Heart left ventricle (tissue), 16 donors: Measurements from ENCODE around the gene NISCH. TPM values are rescaled to one million over a fixed set of nuclear protein-coding genes. Genes with fewer than 3 reads are reported as not detected.

Experiments used
- ATAC-seq, 4 donors: fragments of 200-7000 bp; cut with Tn5 transposase; one replicate each; pipeline ENCODE4 v1.9.1; 2020 to 2022; ENCODE audit warnings: moderate library complexity in 4 of 4, mild to moderate bottlenecking in 3 of 4, moderate number of reproducible peaks in 1 of 4
- DNase-seq, 5 donors: peaks; one replicate each; pipeline ENCODE4 v3.0.0-alpha.2; 2020
- H3K27ac ChIP-seq, 12 donors: fragments of 200-600 bp; sonication (generic) in 4 of 12; one replicate each; pipeline versions ENCODE4 v1.5.0 to v1.8.0; 2016 to 2022; ENCODE audit warnings: mild to moderate bottlenecking in 2 of 12
- H3K27me3 ChIP-seq, 9 donors: fragments of 200-600 bp; sonication (generic) in 2 of 9; one replicate each; pipeline versions ENCODE4 v1.5.1 to v1.8.0; 2016 to 2022; ENCODE audit warnings: mild to moderate bottlenecking in 3 of 9
- H3K36me3 ChIP-seq, 9 donors: fragments of 200-600 bp; sonication (generic) in 2 of 9; one replicate each; pipeline versions ENCODE4 v1.5.0 to v1.8.0; 2018 to 2022; ENCODE audit warnings: mild to moderate bottlenecking in 2 of 9
- H3K4me1 ChIP-seq, 12 donors: fragments of 200-600 bp; sonication (generic) in 4 of 12; one replicate each; pipeline versions ENCODE4 v1.5.0 to v1.8.0; 2016 to 2022; ENCODE audit warnings: mild to moderate bottlenecking in 3 of 12
- H3K4me3 ChIP-seq, 12 donors: fragments of 200-600 bp; sonication (generic) in 4 of 12; one replicate each; pipeline versions ENCODE4 v1.5.0 to v1.8.0; 2017 to 2022; ENCODE audit warnings: mild to moderate bottlenecking in 9 of 12, moderate library complexity in 4 of 12
- H3K9me3 ChIP-seq, 12 donors: fragments of 200-600 bp; sonication (generic) in 4 of 12; one replicate each; pipeline versions ENCODE4 v1.5.0 to v1.8.0; 2016 to 2022; ENCODE audit warnings: mild to moderate bottlenecking in 1 of 12
- POLR2A ChIP-seq, 2 donors: fragments of 450-650 bp; IDR thresholded peaks; one replicate each; pipeline ENCODE4 v1.6.1; 2017; ENCODE audit warnings: antibody characterized with exemption in 2 of 2, mild to moderate bottlenecking in 2 of 2, moderate library complexity in 2 of 2
- WGBS, 4 donors: extraction: QIAGEN DNeasy Blood & Tissue Kit in 2 of 4; methylation state at CpG; one replicate each; pipeline versions ENCODE4 v1.1.5 to v1.1.7; 2013 to 2018; 5-methylcytosine and 5-hydroxymethylcytosine counted together
- intact Hi-C, 10 donors: fragments of 100-400 bp; cut with DNase I; formaldehyde crosslinking; loops; one replicate each; pipeline versions ENCODE4 v1.11.1 to v1.14.2; 2022
- polyA plus RNA-seq, 2 donors: library from polyadenylated mRNA; stranded (reverse); fragments of 200-250 nt; gene quantifications; one replicate each; pipeline ENCODE4 v1.2.3, GENCODE V29; 2013
- total RNA-seq, 9 donors: library from RNA; depleted of rRNA in 2 of 9; stranded (reverse); fragments of >200 nt in 2 of 9; fragmentation: NEBNext Ultra II Directional in 3 of 9; extraction: Animal tissue kit (Norgen Biotek cat#: 25700) in 3 of 9; gene quantifications; one replicate each; pipeline versions ENCODE4 v1.1.0 to v1.2.4, GENCODE V29; 2016 to 2023
- TF ChIP-seq, protein P1 (sequence below), 12 donors: fragments of 200-600 bp; sonication (generic) in 4 of 12; IDR thresholded peaks; one replicate each; pipeline versions ENCODE4 v1.5.0 to v1.8.0; 2018 to 2022; ENCODE audit warnings: antibody characterized with exemption in 12 of 12, mild to moderate bottlenecking in 5 of 12
- donor health status: ischemic (EF 13 %, LVEDD 7.1; RV severe dilation, severe dysfunction).
- donor health status: healthy with polysubstance abuse.
- donor health status: DM: no; HTN: yes; CAD: no.
- donor health status: DM: no; HTN: no; CAD: no.
- donor health status: ischemic (EF 25% LVEDD 6.9; RV normal size, moderate dysfunction).
- donor health status: ischemic (EF 25% LVEDD 5.7; RV mildly dilated, moderate dysfunction).
- donor health status: healthy.
- donor health status: DM: yes; HTN: yes; CAD: no.
- donor health status: ischemic (EF 35%, LVEDD 5.7; RV mildly dilated, moderate dysfunction).
- donor health status: nonischemic (EF 11% LVEDD 7.7; RV severe dilation, severe dysfunction).
- donor health status: DM: yes; HTN: yes; CAD: no.
- donor health status: PGD.
- donor health status: ischemic (EF 29% LVEDD 5.4; RV normal size, mild dysfunction).
- donor health status: nonischemic (EF 23%, LVEDD 6.1; RV moderate dilation, normal function).

The NISCH gene
- total and polyA plus RNA-seq, 11 donors: 28.8 to 56.2 (median 42.0) TPM

DNA sequence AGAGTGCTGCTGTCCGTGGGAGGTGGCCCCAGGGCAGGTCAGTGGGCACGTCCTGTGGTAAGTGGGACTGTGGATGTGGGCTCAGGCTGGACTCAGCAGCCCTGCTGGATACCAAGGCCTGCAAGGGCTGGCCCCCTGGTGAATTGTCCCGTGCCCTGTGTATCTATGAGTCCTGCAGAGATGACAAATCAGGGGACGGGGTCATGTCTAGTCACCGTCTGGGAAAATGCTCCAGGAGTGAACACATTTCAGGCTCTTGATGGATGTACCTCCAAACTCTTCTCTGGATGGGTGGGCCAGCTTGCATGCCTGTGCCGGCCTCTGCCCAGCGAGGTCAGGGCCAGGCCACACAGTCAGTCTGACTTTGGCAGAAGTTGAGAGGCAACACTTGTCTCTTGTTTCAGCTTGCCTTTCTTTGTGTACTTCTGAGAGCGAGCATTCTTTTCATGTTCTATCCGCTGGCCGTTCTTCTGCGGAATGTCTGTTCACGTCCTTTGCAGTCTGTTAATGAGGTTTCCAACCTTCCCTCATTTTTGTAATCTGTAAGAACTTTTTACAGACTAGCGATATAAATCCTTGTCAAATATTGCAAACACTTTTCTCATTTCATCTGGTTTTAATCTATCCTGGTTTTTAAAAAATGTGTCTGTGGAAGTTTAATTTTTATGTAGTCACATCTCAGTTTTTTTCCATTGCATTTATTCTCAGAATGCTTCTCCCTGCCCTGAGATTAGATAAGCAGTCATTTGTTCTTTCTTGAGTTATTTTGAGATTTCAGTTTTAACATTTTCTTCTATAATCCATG lies 28.4 kb downstream of the NISCH start:
- TF ChIP-seq, protein P1, sequence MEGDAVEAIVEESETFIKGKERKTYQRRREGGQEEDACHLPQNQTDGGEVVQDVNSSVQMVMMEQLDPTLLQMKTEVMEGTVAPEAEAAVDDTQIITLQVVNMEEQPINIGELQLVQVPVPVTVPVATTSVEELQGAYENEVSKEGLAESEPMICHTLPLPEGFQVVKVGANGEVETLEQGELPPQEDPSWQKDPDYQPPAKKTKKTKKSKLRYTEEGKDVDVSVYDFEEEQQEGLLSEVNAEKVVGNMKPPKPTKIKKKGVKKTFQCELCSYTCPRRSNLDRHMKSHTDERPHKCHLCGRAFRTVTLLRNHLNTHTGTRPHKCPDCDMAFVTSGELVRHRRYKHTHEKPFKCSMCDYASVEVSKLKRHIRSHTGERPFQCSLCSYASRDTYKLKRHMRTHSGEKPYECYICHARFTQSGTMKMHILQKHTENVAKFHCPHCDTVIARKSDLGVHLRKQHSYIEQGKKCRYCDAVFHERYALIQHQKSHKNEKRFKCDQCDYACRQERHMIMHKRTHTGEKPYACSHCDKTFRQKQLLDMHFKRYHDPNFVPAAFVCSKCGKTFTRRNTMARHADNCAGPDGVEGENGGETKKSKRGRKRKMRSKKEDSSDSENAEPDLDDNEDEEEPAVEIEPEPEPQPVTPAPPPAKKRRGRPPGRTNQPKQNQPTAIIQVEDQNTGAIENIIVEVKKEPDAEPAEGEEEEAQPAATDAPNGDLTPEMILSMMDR (IDR thresholded peaks at IDR 0.05): no peak
- TF ChIP-seq POLR2A (IDR thresholded peaks at IDR 0.05): no peak
- H3K9me3 ChIP-seq: no peaks in the 10 kb centered on the region

DNA sequence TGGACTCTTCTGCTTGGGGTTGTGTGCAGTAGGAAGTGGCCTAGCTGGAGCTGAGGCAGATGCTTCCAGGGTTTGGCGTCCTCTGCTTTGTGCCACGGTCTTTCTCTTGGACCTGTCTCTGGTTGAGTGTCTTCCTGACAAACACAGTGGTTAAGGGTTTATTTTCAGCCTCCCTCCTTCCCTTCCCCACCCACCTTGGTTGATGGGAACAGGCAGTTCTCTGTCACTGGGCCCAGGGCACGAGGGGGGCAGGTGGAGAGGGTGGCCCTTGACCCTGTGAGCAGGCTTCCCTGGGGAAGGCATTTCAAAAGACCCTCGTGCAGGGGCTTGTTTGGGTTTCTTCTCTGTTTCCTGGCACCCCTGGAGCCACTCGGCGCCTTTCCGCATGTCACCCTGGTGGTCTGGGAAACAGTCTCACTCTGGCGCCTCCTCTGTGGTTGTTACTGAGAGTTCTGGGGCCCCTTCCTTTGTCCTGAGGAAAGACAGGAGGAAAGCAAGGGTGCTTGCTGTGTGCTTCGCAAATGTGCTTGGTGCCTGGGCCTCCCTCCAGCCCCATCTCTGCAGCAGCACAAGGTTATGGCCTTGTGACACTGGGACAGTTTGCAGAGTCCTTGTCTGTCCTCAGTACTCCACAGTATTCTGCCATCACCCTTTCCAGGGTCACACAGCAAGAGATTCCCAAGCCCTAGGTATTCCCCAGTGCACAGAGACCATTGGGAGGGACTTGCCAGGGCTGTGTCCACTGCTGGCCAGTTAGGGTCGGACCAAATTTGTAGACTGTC lies 29.5 kb downstream of the NISCH start:
- WGBS, 4 donors: 70 to 78% (median 76%) methylated on average over 7 to 10 of the region's 10 CpGs
- intact Hi-C loops: loop anchor here in 5 of 10 donors (5.0 kb wide), 4 partner anchors 42 to 202 kb away; partner anchors contain the start of genes GNL3 (in 1 of the 5), NT5DC2 (in 1 of the 5), PBRM1 (in 1 of the 5) and UQCC5 (in 1 of the 5)
- H3K27ac ChIP-seq: peak overlapping the region; percentile 10 to 77 (median 65)
- DNase-seq: peak in 1 of 5 donors; percentile 35
- H3K9me3 ChIP-seq: no peaks in the 10 kb centered on the region
- H3K36me3 ChIP-seq: peaks cover 2 to 91% (median 76%) of the 10 kb centered on the region in 9 donors
- H3K4me3 ChIP-seq: no peak overlapping the region
- peaks cover 5 to 42% (median 27%) of the 10 kb centered on the region in 12 donors for H3K4me1 ChIP-seq
- no peaks in the 10 kb centered on the region for H3K27me3 ChIP-seq
- TF ChIP-seq, protein P1 (IDR thresholded peaks at IDR 0.05): no peak
- TF ChIP-seq POLR2A (IDR thresholded peaks at IDR 0.05): no peak
- peak; percentile 37 to 65 (median 41) for ATAC-seq

More for the DNA sequence above, 28.4 kb downstream of the NISCH start:
- Histone ChIP-seq H3K36me3 (peaks cover 2 to 91% (median 76%) of the 10 kb centered on the region in 9 donors), H3K27me3 (no peaks in the 10 kb centered on the region), H3K4me1 (peaks cover 5 to 37% (median 24%) of the 10 kb centered on the region in 12 donors), H3K4me3 (no peak overlapping the region), H3K27ac (peak overlapping the region in 11 of 12 donors; percentile 30 to 77 (median 66))
- intact Hi-C loops: loop anchor here in 4 of 10 donors (5.0 kb wide), 4 partner anchors 44 to 204 kb away; partner anchors contain the start of genes GNL3 (in 1 of the 4), NT5DC2 (in 1 of the 4), PBRM1 (in 1 of the 4) and UQCC5 (in 1 of the 4)
- WGBS, 4 donors: 38 to 66% (median 58%) methylated on average over 10 to 13 of the region's 13 CpGs
- DNase-seq (peak in 2 of 5 donors; percentile 19 to 47), ATAC-seq (peak; percentile 16 to 43 (median 22))

DNA sequence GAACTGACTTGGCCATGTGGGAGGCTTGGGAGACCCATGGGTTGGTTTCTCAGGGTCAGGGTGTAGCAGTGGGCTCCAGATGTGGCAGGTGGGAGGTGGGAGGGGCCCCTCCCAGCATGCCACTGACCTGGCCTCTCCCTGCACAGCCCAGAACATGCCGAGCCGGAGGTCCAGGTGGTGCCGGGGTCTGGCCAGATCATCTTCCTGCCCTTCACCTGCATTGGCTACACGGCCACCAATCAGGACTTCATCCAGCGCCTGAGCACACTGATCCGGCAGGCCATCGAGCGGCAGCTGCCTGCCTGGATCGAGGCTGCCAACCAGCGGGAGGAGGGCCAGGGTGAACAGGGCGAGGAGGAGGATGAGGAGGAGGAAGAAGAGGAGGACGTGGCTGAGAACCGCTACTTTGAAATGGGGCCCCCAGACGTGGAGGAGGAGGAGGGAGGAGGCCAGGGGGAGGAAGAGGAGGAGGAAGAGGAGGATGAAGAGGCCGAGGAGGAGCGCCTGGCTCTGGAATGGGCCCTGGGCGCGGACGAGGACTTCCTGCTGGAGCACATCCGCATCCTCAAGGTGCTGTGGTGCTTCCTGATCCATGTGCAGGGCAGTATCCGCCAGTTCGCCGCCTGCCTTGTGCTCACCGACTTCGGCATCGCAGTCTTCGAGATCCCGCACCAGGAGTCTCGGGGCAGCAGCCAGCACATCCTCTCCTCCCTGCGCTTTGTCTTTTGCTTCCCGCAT lies 31.8 kb downstream of the NISCH start:
- Histone ChIP-seq H3K27me3 (no peaks in the 10 kb centered on the region), H3K9me3 (no peaks in the 10 kb centered on the region), H3K27ac (no peak overlapping the region), H3K4me1 (peaks cover 8 to 66% (median 43%) of the 10 kb centered on the region in 12 donors), H3K4me3 (no peak overlapping the region), H3K36me3 (peaks cover 0 to 91% (median 76%) of the 10 kb centered on the region in 9 donors)
- TF ChIP-seq, protein P1 (IDR thresholded peaks at IDR 0.05): no peak
- no peak for TF ChIP-seq POLR2A (IDR thresholded peaks at IDR 0.05)
- no peak for DNase-seq
- no peak for ATAC-seq
- WGBS, 4 donors: 88 to 90% (median 88%) methylated on average over 29 to 31 of the region's 31 CpGs
- intact Hi-C loops: loop anchor here in 1 of 10 donors (5.0 kb wide), 1 partner anchor 40 kb away; no protein-coding TSS in a partner anchor
